AG04449 (cell line): ENCODE results near the gene P2RX2.
A peak's percentile ranks its signal among the peaks of the same experiment; 100 is the strongest.

Source experiments
- CTCF ChIA-PET: fragments of 350-600 bp; formaldehyde crosslinking; extraction: SDS; loops from one replicate; lab custom pipeline; 2021; ENCODE audit warnings: antibody characterized with exemption; lab: Yijun Ruan, JAX
- POLR2A ChIA-PET: fragments of 400-600, 350-600 bp; formaldehyde crosslinking; extraction: SDS; loops from one replicate; lab custom pipeline; 2020; ENCODE audit warnings: antibody characterized with exemption, inconsistent platforms; lab: Yijun Ruan, JAX
- DNase-seq: peaks from one replicate; pipeline ENCODE4 v3.0.0-alpha.2; 2010; ENCODE audit warnings: low read depth, low spot score
- H3K4me3 ChIP-seq: 2 replicates; pipeline ENCODE4 v1.5.1; 2011; ENCODE audit warnings: low read depth, mild to moderate bottlenecking, control low read depth, low read length
- TF ChIP-seq, protein P1 (sequence below): IDR thresholded peaks from one replicate; pipeline ENCODE4 v1.5.1; 2011; ENCODE audit warnings: mild to moderate bottlenecking, moderate library complexity, low read length, control low read depth, inconsistent platforms; ENCODE audit not compliant: insufficient read depth; ENCODE audit errors: missing control alignments

Gene P2RX2

GRCh38 chr12:132619386-132620112 is 973 bp downstream of the P2RX2 start:
- POLR2A ChIA-PET: no interaction called here
- DNase-seq: no peak

GRCh38 chr12:132620113-132620898 is 1.7 kb downstream of the P2RX2 start:
- TF ChIP-seq, protein P1, sequence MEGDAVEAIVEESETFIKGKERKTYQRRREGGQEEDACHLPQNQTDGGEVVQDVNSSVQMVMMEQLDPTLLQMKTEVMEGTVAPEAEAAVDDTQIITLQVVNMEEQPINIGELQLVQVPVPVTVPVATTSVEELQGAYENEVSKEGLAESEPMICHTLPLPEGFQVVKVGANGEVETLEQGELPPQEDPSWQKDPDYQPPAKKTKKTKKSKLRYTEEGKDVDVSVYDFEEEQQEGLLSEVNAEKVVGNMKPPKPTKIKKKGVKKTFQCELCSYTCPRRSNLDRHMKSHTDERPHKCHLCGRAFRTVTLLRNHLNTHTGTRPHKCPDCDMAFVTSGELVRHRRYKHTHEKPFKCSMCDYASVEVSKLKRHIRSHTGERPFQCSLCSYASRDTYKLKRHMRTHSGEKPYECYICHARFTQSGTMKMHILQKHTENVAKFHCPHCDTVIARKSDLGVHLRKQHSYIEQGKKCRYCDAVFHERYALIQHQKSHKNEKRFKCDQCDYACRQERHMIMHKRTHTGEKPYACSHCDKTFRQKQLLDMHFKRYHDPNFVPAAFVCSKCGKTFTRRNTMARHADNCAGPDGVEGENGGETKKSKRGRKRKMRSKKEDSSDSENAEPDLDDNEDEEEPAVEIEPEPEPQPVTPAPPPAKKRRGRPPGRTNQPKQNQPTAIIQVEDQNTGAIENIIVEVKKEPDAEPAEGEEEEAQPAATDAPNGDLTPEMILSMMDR: no peak
- DNase-seq: no peak
- ChIA-PET CTCF (interaction anchor here (1.1 to 15.6 kb wide), 5 partner anchors 15 to 205 kb away, joined by 3 to 214 read pairs (median 11); partner anchors contain the start of gene LRCOL1), POLR2A (no interaction called here)
- H3K4me3 ChIP-seq: no peak overlapping the region

More at GRCh38 chr12:132619386-132620112, 973 bp downstream of the P2RX2 start:
- TF ChIP-seq, protein P1: no peak
- H3K4me3 ChIP-seq: no peak overlapping the region
- CTCF ChIA-PET: interaction anchor here (1.4 to 15.6 kb wide), 4 partner anchors 15 to 205 kb away, joined by 3 to 214 read pairs (median 14); partner anchors contain the start of gene LRCOL1

GRCh38 chr12:132620899-132621656 is 2.5 kb downstream of the P2RX2 start:
- TF ChIP-seq, protein P1: no peak
- H3K4me3 ChIP-seq: no peak overlapping the region
- ChIA-PET POLR2A (no interaction called here), CTCF (interaction anchor here (1.1 to 15.6 kb wide), 5 partner anchors 9 to 206 kb away, joined by 3 to 214 read pairs (median 12); partner anchors contain the start of gene LRCOL1)
- no peak for DNase-seq

GRCh38 chr12:132621657-132622435 is 3.3 kb downstream of the P2RX2 start:
- POLR2A ChIA-PET: no interaction called here

GRCh38 chr12:132622437-132623071 is 4.0 kb downstream of the P2RX2 start:
- CTCF ChIA-PET: interaction anchor here (1.1 to 15.6 kb wide), 5 partner anchors 7 to 208 kb away, joined by 3 to 214 read pairs (median 12); partner anchors contain the start of gene LRCOL1
- H3K4me3 ChIP-seq: no peak overlapping the region
- TF ChIP-seq, protein P1: no peak
- POLR2A ChIA-PET: no interaction called here
- peak; percentile 46 for DNase-seq

More at GRCh38 chr12:132621657-132622435, 3.3 kb downstream of the P2RX2 start:
- TF ChIP-seq, protein P1: no peak
- DNase-seq: no peak
- H3K4me3 ChIP-seq: no peak overlapping the region
- CTCF ChIA-PET: interaction anchor here (1.1 to 15.6 kb wide), 6 partner anchors 10 to 207 kb away, joined by 3 to 214 read pairs (median 8); partner anchors contain the start of gene LRCOL1
